ENCODE data around the gene GDF10.

DNA sequence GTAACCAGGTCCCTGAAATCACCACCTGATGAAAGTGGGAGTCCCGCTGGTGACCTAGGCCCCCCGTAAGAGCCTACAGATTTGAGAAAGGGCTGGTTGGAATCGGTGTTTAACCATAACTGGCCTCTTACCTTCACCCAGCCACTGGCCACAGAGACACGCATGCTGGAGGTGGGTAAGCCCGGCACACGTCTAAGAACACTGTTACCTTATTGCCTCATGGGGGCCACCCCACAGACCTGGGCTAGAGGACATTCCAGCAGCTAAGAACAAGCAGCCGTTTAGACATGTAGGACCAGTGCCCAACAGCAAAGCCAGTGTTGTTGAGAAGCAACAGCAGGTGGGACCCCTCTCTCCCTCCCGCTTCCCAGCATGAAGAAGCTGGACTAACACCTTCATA lies 19.8 kb downstream of the GDF10 start:
- TF ChIP-seq, protein P1, sequence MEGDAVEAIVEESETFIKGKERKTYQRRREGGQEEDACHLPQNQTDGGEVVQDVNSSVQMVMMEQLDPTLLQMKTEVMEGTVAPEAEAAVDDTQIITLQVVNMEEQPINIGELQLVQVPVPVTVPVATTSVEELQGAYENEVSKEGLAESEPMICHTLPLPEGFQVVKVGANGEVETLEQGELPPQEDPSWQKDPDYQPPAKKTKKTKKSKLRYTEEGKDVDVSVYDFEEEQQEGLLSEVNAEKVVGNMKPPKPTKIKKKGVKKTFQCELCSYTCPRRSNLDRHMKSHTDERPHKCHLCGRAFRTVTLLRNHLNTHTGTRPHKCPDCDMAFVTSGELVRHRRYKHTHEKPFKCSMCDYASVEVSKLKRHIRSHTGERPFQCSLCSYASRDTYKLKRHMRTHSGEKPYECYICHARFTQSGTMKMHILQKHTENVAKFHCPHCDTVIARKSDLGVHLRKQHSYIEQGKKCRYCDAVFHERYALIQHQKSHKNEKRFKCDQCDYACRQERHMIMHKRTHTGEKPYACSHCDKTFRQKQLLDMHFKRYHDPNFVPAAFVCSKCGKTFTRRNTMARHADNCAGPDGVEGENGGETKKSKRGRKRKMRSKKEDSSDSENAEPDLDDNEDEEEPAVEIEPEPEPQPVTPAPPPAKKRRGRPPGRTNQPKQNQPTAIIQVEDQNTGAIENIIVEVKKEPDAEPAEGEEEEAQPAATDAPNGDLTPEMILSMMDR (IDR thresholded peaks at IDR 0.05), result no peak
- TF ChIP-seq POLR2A (IDR thresholded peaks at IDR 0.05), result no peak

Data from vagina (tissue), 2 donors.